Ovary (tissue), 3 donors: ENCODE measurements around the gene STOML1.

Experiments used
- CTCF ChIP-seq, 3 donors: fragments of 450-650 bp in 2 of 3; fragments of 200-600 bp in 1 of 3; IDR thresholded peaks; one replicate each; pipeline versions ENCODE4 v1.5.1 to v1.8.0; 2016 to 2022; ENCODE audit warnings: antibody characterized with exemption in 3 of 3, mild to moderate bottlenecking in 1 of 3
- EP300 ChIP-seq: sonication (generic); formaldehyde crosslinking; IDR thresholded peaks from one replicate; pipeline ENCODE4 v1.6.1; 2017; ENCODE audit warnings: antibody characterized with exemption
- POLR2A ChIP-seq: fragments of 450-650 bp; IDR thresholded peaks from one replicate; pipeline ENCODE4 v1.6.1; 2017; ENCODE audit warnings: antibody characterized with exemption, mild to moderate bottlenecking, moderate library complexity
- donor health status: DM: no; HTN: no; CAD: no.

GRCh38 chr15:74008901-74009300 is 16.8 kb upstream of the STOML1 start:
- no peak for TF ChIP-seq CTCF (IDR thresholded peaks at IDR 0.05)
- TF ChIP-seq EP300: no peak
- TF ChIP-seq POLR2A: no peak
